Measurements from ENCODE around the gene BHLHE41.

BHLHE41 gene

GRCh38 chr12:26095186-26095585 lies 29.7 kb downstream of the BHLHE41 start:
- H3K4me1 ChIP-seq (ENCODE audit: control insufficient read depth, insufficient read depth, low read length) = peaks cover 14% of the 10 kb centered on the region
- no peak overlapping the region for H3K9ac ChIP-seq (ENCODE audit: low read length)
- no peaks in the 10 kb centered on the region for H3K27me3 ChIP-seq (replicated peaks; ENCODE audit: control insufficient read depth, insufficient read depth, low read length)
- no peaks in the 10 kb centered on the region for H3K9me3 ChIP-seq (ENCODE audit: control insufficient read depth, low read length)
- no peak overlapping the region for H3K4me3 ChIP-seq (ENCODE audit: low read length)
- no peak for DNase-seq (ENCODE audit: low read depth)
- no peaks in the 10 kb centered on the region for H3K36me3 ChIP-seq (ENCODE audit: control insufficient read depth, insufficient read depth, low read length, severe bottlenecking)

- Histone ChIP-seq H3K4me1 (ENCODE audit: control insufficient read depth, insufficient read depth, low read length) (peaks cover 9% of the 10 kb centered on the region), H3K27me3 (replicated peaks; ENCODE audit: control insufficient read depth, insufficient read depth, low read length) (no peaks in the 10 kb centered on the region), H3K4me3 (ENCODE audit: low read length) (no peak overlapping the region), H3K9me3 (ENCODE audit: control insufficient read depth, low read length) (no peaks in the 10 kb centered on the region), H3K9ac (ENCODE audit: low read length) (no peak overlapping the region), H3K36me3 (ENCODE audit: control insufficient read depth, insufficient read depth, low read length, severe bottlenecking) (no peaks in the 10 kb centered on the region)
- no peak for DNase-seq (ENCODE audit: low read depth)
These were observed 32.3 kb downstream of the BHLHE41 start for GRCh38 chr12:26092346-26093105.

- H3K4me1 ChIP-seq (ENCODE audit: control insufficient read depth, insufficient read depth, low read length) = peaks cover 5% of the 10 kb centered on the region
- H3K36me3 ChIP-seq (ENCODE audit: control insufficient read depth, insufficient read depth, low read length, severe bottlenecking) = no peaks in the 10 kb centered on the region
- no peaks in the 10 kb centered on the region for H3K9me3 ChIP-seq (ENCODE audit: control insufficient read depth, low read length)
- no peaks in the 10 kb centered on the region for H3K27me3 ChIP-seq (replicated peaks; ENCODE audit: control insufficient read depth, insufficient read depth, low read length)
- no peak overlapping the region for H3K4me3 ChIP-seq (ENCODE audit: low read length)
- no peak overlapping the region for H3K9ac ChIP-seq (ENCODE audit: low read length)
- DNase-seq (ENCODE audit: low read depth) = no peak
These were observed 33.0 kb downstream of the BHLHE41 start for GRCh38 chr12:26091822-26092221.

- H3K36me3 ChIP-seq (ENCODE audit: control insufficient read depth, insufficient read depth, low read length, severe bottlenecking) = no peaks in the 10 kb centered on the region
- H3K4me3 ChIP-seq (ENCODE audit: low read length) = no peak overlapping the region
- H3K4me1 ChIP-seq (ENCODE audit: control insufficient read depth, insufficient read depth, low read length) = peaks cover 5% of the 10 kb centered on the region
- H3K27me3 ChIP-seq (replicated peaks; ENCODE audit: control insufficient read depth, insufficient read depth, low read length) = no peaks in the 10 kb centered on the region
- no peak for DNase-seq (ENCODE audit: low read depth)
- no peaks in the 10 kb centered on the region for H3K9me3 ChIP-seq (ENCODE audit: control insufficient read depth, low read length)
- H3K9ac ChIP-seq (ENCODE audit: low read length) = no peak overlapping the region
These were observed 33.9 kb downstream of the BHLHE41 start for GRCh38 chr12:26090836-26091510.

GRCh38 chr12:26088998-26089397 lies 35.8 kb downstream of the BHLHE41 start:
- no peaks in the 10 kb centered on the region for H3K27me3 ChIP-seq (replicated peaks; ENCODE audit: control insufficient read depth, insufficient read depth, low read length)
- no peaks in the 10 kb centered on the region for H3K9me3 ChIP-seq (ENCODE audit: control insufficient read depth, low read length)
- peaks cover 5% of the 10 kb centered on the region for H3K4me1 ChIP-seq (ENCODE audit: control insufficient read depth, insufficient read depth, low read length)
- DNase-seq (ENCODE audit: low read depth) = no peak
- H3K9ac ChIP-seq (ENCODE audit: low read length) = no peak overlapping the region
- H3K4me3 ChIP-seq (ENCODE audit: low read length) = no peak overlapping the region
- H3K36me3 ChIP-seq (ENCODE audit: control insufficient read depth, insufficient read depth, low read length, severe bottlenecking) = no peaks in the 10 kb centered on the region

- H3K9me3 ChIP-seq (ENCODE audit: control insufficient read depth, low read length) = no peaks in the 10 kb centered on the region
- no peaks in the 10 kb centered on the region for H3K36me3 ChIP-seq (ENCODE audit: control insufficient read depth, insufficient read depth, low read length, severe bottlenecking)
- no peak overlapping the region for H3K9ac ChIP-seq (ENCODE audit: low read length)
- H3K4me1 ChIP-seq (ENCODE audit: control insufficient read depth, insufficient read depth, low read length) = peaks cover 5% of the 10 kb centered on the region
- H3K4me3 ChIP-seq (ENCODE audit: low read length) = no peak overlapping the region
- no peaks in the 10 kb centered on the region for H3K27me3 ChIP-seq (replicated peaks; ENCODE audit: control insufficient read depth, insufficient read depth, low read length)
- DNase-seq (ENCODE audit: low read depth) = no peak
These were observed 37.9 kb downstream of the BHLHE41 start for GRCh38 chr12:26086936-26087335.

GRCh38 chr12:26080911-26081310 lies 43.9 kb downstream of the BHLHE41 start:
- H3K9me3 ChIP-seq (ENCODE audit: control insufficient read depth, low read length) = no peaks in the 10 kb centered on the region
- DNase-seq (ENCODE audit: low read depth) = no peak
- H3K4me3 ChIP-seq (ENCODE audit: low read length) = no peak overlapping the region
- H3K36me3 ChIP-seq (ENCODE audit: control insufficient read depth, insufficient read depth, low read length, severe bottlenecking) = no peaks in the 10 kb centered on the region
- H3K27me3 ChIP-seq (replicated peaks; ENCODE audit: control insufficient read depth, insufficient read depth, low read length) = no peaks in the 10 kb centered on the region
- peaks cover 5% of the 10 kb centered on the region for H3K4me1 ChIP-seq (ENCODE audit: control insufficient read depth, insufficient read depth, low read length)
- H3K9ac ChIP-seq (ENCODE audit: low read length) = no peak overlapping the region

- Histone ChIP-seq H3K4me1 (ENCODE audit: control insufficient read depth, insufficient read depth, low read length) (peaks cover 5% of the 10 kb centered on the region), H3K4me3 (ENCODE audit: low read length) (no peak overlapping the region), H3K27me3 (replicated peaks; ENCODE audit: control insufficient read depth, insufficient read depth, low read length) (no peaks in the 10 kb centered on the region), H3K36me3 (ENCODE audit: control insufficient read depth, insufficient read depth, low read length, severe bottlenecking) (peaks cover 1% of the 10 kb centered on the region), H3K9ac (ENCODE audit: low read length) (no peak overlapping the region), H3K9me3 (ENCODE audit: control insufficient read depth, low read length) (no peaks in the 10 kb centered on the region)
- DNase-seq (ENCODE audit: low read depth) = no peak
These were observed 46.7 kb downstream of the BHLHE41 start for GRCh38 chr12:26077915-26078702.
